ENCODE results near the gene KCNE3. TPM values are rescaled to one million over a fixed set of nuclear protein-coding genes. Genes with fewer than 3 reads are reported as not detected.
A peak's percentile ranks its signal among the peaks of the same experiment; 100 is the strongest.

KCNE3 gene
- total RNA-seq, 2 experiments from 2014 or later, result not detected

DNA sequence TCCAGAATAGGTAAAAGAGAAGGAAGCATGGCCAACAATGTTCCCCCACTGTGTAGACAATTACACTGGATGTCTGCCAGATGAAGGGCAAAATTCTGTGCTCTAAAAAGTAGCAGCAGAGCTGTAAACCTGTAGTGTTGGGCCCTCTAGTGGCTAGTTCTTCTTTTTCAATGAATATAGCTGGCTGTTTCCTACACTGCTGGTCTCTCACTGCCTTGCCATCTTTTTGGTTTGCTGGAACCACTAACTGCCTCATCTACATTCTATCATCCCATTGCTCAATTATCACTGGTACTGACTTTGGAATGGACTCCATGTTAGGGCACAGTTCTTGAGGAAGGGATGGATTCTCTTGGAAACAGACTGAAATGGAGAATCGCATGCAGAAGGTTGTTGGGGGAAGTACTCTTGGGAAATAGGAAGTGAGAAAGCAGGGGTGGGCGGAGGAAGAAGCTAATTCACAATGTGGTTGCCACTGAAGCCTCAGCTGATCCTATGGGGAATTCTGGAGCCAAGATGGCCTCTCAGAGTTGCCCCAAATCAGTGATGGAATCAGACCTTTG is 17.9 kb downstream of the KCNE3 start:
- ATAC-seq, result peak; percentile 88

DNA sequence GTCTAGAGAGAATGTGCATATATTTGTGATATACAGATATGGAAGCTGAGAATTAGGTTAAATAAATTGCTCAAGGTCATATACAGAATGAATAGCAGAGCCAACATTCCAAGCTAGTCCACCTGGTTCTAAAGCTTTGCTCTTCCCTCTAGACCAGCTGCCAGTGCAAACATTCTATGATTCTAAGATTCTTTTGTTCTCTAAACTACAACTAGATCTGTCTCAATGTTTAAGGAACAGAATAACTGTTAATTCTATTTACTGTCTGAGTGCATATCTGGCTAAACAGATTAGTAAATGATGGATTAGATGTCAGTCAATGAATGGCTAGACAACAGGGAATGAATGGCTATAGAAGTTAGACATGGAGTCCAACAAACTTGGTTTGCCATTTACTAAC is 19.6 kb downstream of the KCNE3 start:
- ATAC-seq (no peak), DNase-seq (no peak)
- Mint-ChIP-seq H3K27ac (no peak overlapping the region), H3K27me3 (no peaks in the 10 kb centered on the region), H3K4me1 (ENCODE audit: low read depth) (peaks cover 3% of the 10 kb centered on the region), H3K4me3 (no peak overlapping the region), H3K36me3 (ENCODE audit: low read depth) (no peaks in the 10 kb centered on the region), H3K9me3 (no peaks in the 10 kb centered on the region)
- CTCF ChIA-PET, result interaction anchor here (0.9 to 11.7 kb wide), 9 partner anchors 10 to 193 kb away, joined by 3 to 190 read pairs (median 4); partner anchors contain the start of genes LIPT2 and P4HA3
- POLR2A ChIA-PET, result no interaction called here
- intact Hi-C loops (cut with micrococcal nuclease), result loop anchor here (5.0 kb wide), 1 partner anchor 190 kb away; no protein-coding TSS in a partner anchor
- TF ChIP-seq CTCF (IDR thresholded peaks at IDR 0.05), result no peak

More for the DNA sequence above, 17.9 kb downstream of the KCNE3 start:
- DNase-seq, result peak; percentile 52
- peaks cover 3% of the 10 kb centered on the region for H3K4me1 Mint-ChIP-seq (ENCODE audit: low read depth)
- CTCF ChIA-PET, result interaction anchor here (0.6 to 11.7 kb wide), 45 partner anchors 9 to 543 kb away, joined by 3 to 190 read pairs (median 4); no protein-coding TSS in a partner anchor
- no peak overlapping the region for H3K27ac Mint-ChIP-seq
- no peak overlapping the region for H3K4me3 Mint-ChIP-seq
- POLR2A ChIA-PET, result no interaction called here
- no peaks in the 10 kb centered on the region for H3K27me3 Mint-ChIP-seq
- H3K36me3 Mint-ChIP-seq (ENCODE audit: low read depth), result no peaks in the 10 kb centered on the region
- intact Hi-C loops (cut with micrococcal nuclease), result loop anchor here (1.0 to 5.0 kb wide), 2 partner anchors 61 to 192 kb away; no protein-coding TSS in a partner anchor
- TF ChIP-seq CTCF (IDR thresholded peaks at IDR 0.05), result peak; percentile 78
- no peaks in the 10 kb centered on the region for H3K9me3 Mint-ChIP-seq

DNA sequence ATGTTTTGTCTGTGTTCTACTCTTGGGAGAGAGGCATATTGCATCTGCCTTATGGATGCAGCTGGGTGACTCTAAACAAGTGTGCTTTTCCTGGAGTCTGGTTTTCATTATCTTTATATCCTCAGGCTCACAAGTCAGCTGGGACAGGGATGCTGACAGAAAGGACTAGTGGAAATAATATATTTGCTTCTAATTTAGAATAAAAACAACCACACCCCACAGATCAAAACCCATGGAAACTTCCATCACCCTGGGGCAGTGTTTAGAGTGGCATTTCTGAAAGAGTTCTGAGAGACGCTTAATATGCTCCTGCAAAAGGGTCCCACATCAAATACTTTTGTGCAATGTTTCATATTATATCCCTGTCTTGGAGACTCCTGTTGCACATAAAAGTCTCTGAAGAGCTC is 20.8 kb downstream of the KCNE3 start:
- H3K36me3 Mint-ChIP-seq (ENCODE audit: low read depth), result no peaks in the 10 kb centered on the region
- no peaks in the 10 kb centered on the region for H3K27me3 Mint-ChIP-seq
- no peaks in the 10 kb centered on the region for H3K9me3 Mint-ChIP-seq
- H3K4me3 Mint-ChIP-seq, result no peak overlapping the region
- ATAC-seq (no peak), DNase-seq (no peak)
- intact Hi-C loops (cut with micrococcal nuclease), result loop anchor here (5.0 kb wide), 1 partner anchor 189 kb away; no protein-coding TSS in a partner anchor
- ChIA-PET POLR2A (interaction anchor here (0.9 kb wide), 1 partner anchor 19 kb away, joined by 3 read pairs; no protein-coding TSS in a partner anchor), CTCF (interaction anchor here (0.6 to 11.7 kb wide), 5 partner anchors 28 to 176 kb away, joined by 3 to 190 read pairs (median 3); no protein-coding TSS in a partner anchor)
- TF ChIP-seq CTCF (IDR thresholded peaks at IDR 0.05), result no peak
- no peak overlapping the region for H3K27ac Mint-ChIP-seq
- H3K4me1 Mint-ChIP-seq (ENCODE audit: low read depth), result peaks cover 3% of the 10 kb centered on the region

DNA sequence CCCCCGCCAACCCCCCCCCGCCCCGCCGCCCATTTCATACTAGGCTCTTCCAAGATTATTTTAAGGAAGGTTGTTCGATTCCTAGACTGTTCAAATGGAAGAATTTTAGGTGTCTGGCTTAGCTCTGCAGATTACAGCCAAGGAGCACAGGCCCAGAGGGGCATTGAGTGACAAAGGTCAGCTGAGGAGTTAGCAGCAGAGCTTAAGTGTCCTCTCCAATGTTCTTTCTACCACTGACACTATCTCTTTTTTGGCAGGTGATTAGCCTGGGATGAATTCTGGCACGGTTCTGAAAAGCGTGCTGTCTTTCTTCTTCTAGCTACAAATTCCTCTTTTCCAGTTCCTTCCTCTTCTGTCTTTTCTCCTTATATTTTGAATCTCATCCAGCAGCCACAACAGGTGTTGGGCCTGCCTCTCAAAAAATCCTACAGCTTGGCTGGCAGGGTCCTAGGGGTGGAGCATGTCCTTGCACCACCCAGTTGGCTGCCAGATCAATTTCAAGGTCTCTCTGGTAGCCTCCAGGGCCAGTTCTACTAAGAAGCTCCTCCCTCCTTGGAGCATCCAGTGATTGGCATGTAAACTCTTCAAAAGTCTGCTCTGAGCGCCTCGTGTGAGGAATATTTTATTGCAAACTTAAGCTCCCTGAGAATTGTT is 23.0 kb downstream of the KCNE3 start:
- no peak for TF ChIP-seq CTCF (IDR thresholded peaks at IDR 0.05)
- H3K36me3 Mint-ChIP-seq (ENCODE audit: low read depth), result no peaks in the 10 kb centered on the region

More for the DNA sequence above, 23.0 kb downstream of the KCNE3 start:
- ATAC-seq (no peak), DNase-seq (no peak)
- CTCF ChIA-PET, result interaction anchor here (1.3 to 11.7 kb wide), 4 partner anchors 9 to 123 kb away, joined by 3 to 190 read pairs (median 6); no protein-coding TSS in a partner anchor
- POLR2A ChIA-PET, result interaction anchor here (0.7 kb wide), 1 partner anchor 9 kb away, joined by 3 read pairs; no protein-coding TSS in a partner anchor
- Mint-ChIP-seq H3K4me1 (ENCODE audit: low read depth) (no peaks in the 10 kb centered on the region), H3K9me3 (no peaks in the 10 kb centered on the region), H3K4me3 (no peak overlapping the region), H3K27ac (no peak overlapping the region), H3K27me3 (no peaks in the 10 kb centered on the region)
- intact Hi-C loops (cut with micrococcal nuclease), result no loop called here
